Activated T-cell treated with anti-CD3 and anti-CD28 coated beads, Interleukin-2, amount 50 U/mL, for 1 hour (primary cell): ENCODE data around the gene DOC2A.

Experiments used
- DNase-seq: peaks from one replicate; pipeline ENCODE4 v3.0.0-alpha.2; 2020

The DOC2A gene

DNA sequence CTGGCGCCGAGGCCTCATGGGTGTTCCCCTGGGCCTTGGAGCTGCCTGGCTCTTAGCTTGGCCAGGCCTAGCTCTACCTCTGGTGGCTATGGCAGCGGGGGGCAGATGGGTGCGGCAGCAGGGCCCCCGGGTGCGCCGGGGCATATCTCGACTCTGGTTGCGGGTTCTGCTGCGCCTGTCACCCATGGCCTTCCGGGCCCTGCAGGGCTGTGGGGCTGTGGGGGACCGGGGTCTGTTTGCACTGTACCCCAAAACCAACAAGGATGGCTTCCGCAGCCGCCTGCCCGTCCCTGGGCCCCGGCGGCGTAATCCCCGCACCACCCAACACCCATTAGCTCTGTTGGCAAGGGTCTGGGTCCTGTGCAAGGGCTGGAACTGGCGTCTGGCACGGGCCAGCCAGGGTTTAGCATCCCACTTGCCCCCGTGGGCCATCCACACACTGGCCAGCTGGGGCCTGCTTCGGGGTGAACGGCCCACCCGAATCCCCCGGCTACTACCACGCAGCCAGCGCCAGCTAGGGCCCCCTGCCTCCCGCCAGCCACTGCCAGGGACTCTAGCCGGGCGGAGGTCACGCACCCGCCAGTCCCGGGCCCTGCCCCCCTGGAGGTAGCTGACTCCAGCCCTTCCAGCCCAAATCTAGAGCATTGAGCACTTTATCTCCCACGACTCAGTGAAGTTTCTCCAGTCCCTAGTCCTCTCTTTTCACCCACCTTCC, 23.3 kb downstream of the DOC2A start:
- DNase-seq: no peak

DNA sequence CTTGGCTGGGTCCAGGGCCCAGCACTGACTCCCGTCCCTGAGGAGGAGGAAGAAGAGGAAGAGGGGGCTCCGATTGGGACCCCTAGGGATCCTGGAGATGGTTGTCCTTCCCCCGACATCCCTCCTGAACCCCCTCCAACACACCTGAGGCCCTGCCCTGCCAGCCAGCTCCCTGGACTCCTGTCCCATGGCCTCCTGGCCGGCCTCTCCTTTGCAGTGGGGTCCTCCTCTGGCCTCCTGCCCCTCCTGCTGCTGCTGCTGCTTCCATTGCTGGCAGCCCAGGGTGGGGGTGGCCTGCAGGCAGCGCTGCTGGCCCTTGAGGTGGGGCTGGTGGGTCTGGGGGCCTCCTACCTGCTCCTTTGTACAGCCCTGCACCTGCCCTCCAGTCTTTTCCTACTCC, 23.9 kb downstream of the DOC2A start:
- DNase-seq: no peak

DNA sequence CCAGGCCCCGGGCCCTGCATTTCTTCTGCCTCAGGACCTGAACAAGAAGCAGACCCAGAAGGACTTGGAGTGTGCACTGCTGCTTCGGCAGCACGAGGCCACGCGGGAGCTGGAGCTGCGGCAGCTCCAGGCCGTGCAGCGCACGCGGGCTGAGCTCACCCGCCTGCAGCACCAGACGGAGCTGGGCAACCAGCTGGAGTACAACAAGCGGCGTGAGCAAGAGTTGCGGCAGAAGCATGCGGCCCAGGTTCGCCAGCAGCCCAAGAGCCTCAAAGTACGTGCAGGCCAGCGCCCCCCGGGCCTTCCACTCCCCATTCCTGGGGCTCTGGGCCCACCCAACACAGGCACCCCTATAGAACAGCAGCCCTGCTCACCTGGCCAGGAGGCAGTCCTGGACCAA, 24.6 kb downstream of the DOC2A start:
- DNase-seq: no peak

DNA sequence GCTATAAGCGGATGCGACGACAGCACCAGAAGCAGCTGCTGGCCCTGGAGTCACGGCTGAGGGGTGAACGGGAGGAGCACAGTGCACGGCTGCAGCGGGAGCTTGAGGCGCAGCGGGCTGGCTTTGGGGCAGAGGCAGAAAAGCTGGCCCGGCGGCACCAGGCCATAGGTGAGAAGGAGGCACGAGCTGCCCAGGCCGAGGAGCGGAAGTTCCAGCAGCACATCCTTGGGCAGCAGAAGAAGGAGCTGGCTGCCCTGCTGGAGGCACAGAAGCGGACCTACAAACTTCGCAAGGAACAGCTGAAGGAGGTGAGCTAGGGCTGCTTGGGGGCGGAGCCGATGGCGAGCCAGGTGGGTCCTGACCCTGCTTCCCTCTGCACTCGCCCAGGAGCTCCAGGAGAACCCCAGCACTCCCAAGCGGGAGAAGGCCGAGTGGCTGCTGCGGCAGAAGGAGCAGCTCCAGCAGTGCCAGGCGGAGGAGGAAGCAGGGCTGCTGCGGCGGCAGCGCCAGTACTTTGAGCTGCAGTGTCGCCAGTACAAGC, 25.5 kb downstream of the DOC2A start:
- no peak for DNase-seq

DNA sequence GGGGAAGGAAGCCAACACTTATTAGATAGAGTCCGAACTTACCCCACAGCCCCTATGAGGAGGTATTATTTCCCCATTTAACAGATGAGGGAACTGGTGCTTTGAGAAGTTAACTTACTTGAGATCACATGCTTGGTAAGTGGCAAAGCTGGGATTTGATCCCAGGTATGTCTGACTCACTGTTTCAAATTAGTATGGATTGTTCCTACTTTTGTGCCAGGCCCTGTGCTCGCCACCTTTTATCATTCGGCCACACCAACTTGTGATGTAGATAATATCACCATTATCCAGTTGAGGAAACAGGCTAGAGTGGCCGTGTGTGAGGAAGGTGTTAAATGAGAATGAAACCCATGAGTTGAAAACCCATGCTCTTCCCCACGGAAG, 26.1 kb downstream of the DOC2A start:
- DNase-seq: no peak

DNA sequence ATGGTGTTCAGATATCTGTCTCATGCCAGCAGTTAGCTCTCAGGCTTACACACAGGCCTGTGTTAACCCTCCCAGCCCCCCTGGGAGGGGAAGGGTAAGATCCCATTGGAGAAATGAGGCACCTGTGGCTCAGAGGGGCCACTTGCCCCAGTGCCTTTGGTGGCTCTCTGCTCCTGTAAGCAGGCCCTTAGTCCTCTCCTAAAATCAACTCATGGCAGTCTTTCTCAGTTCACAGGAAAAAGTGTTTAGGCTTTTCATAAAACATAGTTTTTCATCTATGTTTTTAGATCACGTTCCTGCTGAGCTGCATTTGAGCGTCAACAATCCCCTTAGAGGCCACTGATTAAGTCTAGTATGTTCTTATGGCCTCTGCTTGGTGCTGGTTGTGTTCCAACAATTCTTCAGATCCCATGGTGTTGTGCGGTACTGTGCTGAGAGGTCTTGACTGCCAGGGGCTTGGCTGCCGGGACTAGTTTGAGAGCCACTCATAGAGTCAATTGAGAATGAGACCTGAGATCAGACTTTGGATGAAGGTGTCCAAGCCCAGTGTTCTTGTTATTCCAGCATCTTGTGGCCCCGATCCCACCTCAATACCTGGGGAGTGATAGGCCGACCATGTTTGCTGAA, 26.6 kb downstream of the DOC2A start:
- no peak for DNase-seq

DNA sequence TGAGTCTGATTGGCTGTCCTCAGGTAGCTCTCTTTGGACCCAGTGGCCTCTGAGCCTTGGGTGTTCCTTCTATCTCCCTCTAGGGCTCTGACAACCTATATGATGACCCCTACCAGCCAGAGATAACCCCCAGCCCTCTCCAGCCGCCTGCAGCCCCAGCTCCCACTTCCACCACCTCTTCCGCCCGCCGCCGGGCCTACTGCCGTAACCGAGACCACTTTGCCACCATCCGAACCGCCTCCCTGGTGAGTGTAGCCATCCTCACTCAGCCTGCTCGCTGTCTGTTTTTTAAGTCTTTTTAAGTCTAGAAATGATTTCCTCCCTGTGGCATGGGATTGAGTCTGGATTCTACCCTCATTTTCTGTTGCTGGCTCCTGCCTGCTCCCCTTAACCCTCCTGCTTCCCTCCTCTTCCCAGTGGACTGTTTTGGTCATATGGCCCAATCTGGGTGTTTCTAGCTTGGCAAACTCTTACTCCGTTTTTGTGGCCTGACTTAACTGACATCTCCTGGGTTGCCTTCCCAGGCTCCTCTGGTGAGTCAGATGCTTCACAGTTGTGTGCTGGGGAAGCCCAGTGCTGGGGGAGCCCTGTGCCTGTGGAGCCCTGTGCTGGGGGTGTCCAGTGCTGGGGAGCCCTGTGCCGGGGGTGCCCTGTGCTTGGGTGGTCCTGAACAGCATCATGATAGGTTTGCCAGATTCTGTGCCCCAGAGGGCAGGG, 27.2 kb downstream of the DOC2A start:
- no peak for DNase-seq

DNA sequence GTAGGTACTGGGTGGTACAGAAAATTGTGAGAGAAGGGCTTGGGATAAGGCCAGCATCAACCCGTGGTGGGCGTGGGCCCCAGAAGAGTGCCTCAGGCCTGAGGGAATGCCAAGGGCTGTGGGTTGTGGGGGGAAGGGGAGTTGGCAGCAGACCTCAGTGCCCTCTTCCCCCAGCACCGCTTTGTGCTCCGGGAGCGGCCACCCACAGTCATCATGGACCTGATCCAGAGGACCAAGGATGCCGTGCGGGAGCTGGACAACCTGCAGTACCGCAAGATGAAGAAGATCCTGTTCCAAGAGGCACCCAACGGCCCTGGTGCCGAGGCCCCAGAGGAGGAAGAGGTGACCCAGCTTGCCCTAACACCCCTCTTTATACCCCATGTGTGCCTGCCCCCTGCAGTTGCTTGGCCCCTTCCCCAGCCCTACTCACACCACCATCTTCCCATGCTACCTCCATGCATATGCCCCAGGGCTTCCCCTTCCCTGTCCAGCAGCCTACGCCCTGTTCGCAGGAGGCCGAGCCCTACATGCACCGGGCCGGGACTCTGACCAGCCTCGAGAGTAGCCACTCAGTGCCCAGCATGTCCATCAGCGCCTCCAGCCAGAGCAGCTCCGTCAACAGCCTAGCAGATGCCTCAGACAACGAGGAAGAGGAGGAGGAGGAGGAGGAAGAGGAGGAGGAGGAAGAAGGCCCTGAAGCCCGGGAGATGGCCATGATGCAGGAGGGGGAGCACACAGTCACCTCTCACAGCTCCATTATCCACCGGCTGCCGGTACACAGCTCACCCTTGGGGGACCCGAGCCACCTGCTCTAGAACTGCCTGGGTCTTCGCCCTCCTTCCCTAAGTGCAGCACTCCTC, 28.0 kb downstream of the DOC2A start:
- no peak for DNase-seq

DNA sequence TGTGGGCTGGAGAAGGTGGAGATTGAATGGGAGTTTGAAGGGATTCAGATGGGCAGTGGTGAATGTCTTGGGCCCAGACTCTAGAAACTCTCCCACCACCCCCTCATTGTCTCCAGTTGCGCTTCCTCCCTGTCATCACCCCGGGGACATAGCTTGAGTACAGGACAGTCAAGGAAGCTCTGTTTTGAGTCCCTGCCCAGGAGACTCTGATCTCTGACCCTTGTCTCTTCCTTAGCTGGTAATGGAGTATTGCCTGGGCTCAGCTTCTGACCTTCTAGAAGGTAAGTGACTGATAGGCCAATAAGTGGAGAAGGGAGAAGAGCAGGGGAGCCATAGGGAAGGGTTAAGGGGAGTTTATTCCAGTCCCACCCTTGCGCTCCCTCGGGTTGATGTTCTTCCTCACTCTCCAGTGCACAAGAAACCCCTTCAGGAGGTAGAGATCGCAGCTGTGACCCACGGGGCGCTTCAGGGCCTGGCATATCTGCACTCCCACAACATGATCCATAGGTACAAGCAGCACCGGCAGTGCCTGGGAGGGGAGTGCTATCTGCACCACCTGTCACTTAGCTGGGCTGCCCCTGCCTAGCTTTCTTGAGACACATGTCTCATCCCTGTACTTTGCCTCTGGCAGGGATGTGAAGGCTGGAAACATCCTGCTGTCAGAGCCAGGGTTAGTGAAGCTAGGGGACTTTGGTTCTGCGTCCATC, 32.1 kb downstream of the DOC2A start:
- no peak for DNase-seq

DNA sequence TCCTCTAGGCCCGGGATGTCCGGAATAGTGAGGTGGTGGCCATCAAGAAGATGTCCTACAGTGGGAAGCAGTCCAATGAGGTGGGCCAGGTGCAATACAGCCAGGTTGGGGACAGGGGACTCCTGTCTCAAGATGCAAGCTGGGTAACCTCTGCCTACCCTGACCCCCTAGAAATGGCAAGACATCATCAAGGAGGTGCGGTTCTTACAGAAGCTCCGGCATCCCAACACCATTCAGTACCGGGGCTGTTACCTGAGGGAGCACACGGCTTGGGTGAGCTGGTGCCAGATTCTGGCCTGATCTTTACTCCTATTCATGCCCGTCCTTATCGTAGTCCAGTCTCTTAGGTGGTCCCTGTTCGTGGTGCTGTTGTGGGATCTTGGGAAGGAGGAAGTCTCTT, 32.7 kb downstream of the DOC2A start:
- DNase-seq: no peak

DNA sequence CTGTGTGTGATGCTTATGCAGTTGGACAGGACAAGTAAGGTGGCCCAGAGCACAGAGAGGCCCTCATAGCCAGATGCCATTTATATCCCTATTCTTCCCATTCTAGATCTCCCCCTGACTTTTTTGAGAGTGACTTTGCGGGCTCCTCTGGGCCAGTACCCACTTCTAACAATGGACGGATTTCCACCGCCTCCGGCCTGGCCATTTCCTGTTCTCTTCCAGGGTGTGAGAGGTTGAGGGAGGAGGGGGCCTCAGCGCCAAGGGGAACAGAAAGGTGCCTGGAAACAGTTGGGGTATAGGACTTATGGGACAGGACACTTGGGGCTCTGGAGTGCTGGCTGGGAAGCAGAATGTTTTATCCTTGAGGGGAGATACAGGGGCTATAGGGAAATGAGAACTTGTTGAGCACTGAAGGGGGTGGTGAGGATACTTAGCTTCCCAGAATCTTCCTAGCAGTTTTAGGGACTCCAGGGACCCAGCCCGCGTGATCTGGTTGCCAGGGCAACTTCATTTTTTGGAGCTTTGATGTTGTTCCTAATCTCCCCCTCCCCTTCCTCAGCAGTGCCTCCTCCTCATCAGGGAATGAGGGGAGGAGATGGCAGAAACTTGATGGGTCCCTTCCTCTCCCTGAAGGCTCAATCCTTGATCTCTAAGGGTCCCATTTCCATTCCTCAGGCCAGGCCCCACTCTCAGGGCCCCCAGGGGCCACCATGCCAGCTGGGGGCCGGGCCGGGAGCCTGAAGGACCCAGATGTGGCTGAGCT, 33.6 kb downstream of the DOC2A start:
- no peak for DNase-seq

DNA sequence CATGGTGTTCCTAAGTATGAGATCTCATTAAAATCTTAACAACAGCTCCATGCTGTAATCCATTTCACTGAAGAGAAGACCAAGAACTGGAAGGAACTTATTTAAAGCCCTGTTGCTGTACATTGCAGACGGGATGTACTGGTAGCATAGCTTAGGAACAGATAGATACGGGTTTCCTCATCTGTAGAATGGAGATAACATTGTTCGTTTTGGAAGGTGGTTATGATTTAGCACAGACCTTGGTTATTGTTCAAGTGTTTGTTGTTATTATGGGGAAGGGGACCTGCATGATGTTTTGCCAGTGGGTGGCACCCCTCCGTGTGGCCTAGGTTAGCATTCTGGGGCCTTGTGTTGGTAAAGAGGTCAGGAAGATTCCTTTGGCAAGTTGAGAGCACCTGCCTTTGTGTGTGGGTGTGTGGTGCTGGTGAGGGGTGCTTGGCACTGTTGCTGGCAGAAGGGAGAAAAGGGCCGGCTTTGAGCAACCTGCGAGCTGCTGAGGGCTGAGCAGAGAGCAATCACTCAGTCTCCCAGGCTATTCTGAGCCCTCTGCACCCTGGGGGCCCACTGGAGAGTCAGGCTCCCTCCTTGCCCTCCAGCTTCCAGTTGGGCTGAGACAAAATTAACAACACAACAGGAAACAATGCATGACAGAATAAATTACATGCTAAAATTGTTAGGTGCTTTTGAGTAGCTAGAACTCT, 34.9 kb downstream of the DOC2A start:
- DNase-seq: no peak

DNA sequence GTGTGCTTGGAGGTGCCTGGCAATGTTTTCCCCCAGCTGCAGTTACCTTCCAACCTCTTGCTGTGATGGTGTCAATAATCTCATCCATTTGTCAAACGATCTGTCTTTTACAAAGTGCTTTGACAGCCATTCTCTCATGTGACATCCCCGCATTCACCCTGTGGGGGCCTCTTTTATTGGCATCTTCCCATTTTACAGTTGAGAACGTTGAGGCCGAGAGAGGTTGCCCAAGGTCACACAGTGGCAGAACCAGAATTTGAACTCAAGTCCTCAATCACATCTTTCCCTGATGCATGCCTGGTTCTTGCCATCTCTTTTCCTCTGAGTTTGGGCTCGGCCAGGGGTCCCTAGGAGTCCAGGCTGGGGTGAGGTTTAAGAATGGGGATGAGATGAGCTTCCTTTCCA, 35.7 kb downstream of the DOC2A start:
- no peak for DNase-seq

DNA sequence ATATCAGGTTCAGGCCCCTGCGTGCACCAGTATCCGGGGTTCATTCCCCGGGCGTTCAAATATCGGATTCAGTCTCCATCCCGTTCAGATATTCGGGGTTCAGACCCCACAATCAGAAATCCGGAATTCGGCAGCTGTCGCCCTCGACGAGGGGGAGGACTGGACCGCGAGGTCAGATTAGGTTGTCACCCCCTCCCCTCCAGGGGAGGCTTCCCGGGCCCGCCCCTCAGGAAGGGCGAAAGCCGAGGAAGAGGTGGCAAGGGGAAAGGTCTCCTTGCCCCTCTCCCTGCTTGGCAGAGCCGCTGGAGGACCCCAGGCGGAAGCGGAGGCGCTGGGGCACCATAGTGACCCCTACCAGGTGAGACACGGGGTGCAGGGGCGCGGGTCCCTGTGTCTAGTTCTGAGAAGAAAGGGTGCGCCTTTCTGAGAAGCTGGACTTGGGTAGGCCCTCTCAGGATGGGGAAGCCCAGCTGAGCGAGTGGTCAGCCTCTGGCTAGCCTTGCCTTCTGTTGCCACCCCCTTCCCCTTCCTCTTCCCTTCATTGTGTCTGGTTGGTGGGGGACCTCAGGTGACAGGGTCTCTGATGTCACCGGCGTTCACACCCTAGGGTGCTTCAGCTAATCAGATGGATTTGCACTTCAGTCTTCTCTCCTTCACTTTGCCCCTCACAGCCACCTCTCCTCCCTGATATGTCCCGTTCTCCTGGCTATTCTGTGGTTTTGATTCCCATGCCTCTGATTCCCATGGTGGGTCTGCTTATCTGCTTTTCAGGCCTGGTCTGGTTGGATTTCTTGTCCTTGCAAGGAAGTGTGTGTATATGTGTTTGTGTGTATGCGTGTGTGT, 36.3 kb downstream of the DOC2A start:
- DNase-seq: peak; percentile 32

DNA sequence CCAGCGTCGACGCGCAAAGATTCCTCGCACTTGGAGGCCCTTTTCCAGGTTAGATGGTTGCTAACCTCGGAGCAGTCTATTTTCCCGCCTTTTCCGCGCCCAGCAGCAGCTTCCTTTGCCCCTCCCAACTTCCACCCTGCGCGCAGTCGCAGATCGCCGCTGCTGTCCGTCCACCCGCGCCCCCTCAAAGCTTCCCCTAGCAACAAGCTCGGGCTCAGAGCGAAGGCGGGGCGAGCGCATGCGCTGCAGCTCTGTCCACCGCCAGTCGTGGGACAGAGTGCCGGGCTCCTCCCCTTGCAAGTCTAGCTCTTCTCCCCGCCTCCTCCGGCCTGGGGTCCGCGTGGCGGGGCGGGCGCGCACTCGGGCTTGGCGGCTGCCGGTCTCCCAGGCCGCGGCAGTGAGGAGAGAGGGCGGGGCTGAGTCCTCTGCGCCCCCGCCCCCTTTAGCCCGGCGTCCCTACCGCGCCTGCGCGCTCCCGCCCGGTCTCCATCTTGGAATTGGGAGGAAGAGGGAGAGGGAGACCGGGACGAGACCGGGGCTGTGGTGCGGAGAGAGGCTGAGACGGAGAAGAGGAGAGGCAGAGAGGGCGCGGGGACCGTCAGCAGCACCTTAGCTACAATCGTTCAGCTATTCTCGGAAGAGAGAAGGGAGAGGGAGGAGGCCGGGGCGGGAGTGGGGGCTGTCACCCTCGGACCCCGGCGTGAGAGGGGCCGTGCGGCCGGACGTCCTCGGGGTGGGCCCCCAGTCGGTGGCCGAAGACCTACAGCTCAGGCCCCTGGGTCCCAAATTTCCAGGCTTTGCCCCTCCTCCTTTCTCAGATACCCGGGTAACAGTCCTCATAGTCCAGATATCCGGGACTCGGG, 37.2 kb downstream of the DOC2A start, which contains the start of gene TAOK2:
TAOK2 (plus strand) TSS at position 485 of the 863 bp plus-strand sequence. CDS start 3,905 bp downstream, outside the sequence.
- DNase-seq: peak; percentile 90

DNA sequence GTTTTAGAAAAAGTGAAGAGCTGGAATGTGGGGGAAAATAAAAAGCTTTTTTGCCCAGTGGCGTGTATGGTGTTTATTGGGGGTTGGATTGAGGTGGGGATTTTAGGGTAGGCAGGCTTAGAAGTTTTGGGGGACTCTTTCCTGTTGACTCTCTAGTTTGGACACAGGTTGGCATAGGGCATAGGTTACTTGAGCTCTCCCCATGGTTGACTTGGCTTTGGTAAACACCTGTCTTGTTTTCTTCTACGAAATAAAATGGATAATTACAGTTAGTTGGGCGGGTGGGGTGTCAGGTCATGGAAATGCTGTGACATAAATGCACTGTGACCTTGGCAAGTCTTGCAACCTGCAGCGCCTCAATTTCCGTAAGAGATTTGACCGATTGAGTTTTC, 37.8 kb downstream of the DOC2A start:
- no peak for DNase-seq

DNA sequence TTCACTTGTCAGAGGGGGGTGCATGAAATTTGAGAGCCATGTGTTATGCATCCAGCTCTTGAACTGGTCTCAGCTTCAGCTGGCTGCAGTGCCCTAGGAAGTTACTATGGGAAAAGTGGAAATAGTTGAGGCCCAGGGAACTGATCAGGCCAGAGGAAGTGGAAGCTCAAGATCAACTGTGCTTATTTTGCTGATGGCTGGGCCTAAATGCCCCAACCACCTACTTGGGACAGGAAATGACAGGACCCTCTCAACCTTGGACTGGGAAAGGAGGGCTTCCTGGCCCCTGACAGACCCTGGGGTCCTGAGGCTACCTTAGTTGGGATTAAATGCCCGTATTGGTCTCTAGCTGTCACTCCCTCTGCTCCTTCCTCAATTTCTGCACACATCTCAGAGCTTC, 38.3 kb downstream of the DOC2A start:
- no peak for DNase-seq

DNA sequence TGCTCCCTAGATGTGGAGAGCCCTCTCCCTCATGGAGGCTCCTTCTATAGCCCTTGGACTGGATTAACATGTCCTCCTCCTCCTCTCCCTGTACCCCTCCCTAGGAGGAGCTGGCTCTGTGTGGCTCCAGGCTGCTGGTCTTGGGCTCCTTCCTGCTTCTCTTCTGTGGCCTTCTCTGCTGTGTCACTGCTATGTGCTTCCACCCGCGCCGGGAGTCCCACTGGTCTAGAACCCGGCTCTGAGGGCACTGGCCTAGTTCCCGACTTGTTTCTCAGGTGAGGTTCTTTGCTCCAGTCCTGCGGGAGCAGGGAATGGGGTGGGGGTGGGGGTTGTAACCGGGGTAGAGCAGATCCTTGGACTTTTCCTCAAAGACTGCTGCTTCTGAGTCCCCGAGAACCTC, 39.5 kb downstream of the DOC2A start:
- DNase-seq: no peak

DNA sequence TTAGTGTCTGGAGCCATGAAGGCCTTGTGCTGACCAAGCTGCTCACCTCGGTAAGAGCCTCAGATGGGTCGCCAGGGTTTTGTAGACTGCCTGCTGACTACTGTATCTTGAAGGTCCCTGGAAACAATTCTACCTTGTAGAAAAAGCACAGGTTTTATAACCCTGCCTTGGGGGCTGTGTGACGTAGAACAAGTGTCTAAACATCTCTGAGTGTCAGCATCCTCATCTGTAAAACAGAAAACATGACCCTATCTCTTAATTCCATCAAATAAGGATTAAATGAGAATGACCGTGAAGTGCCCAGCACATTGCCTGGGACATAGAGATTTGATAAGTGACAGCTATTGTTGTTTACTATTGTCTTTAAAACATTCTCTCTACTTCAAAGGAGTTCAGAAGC, 42.6 kb downstream of the DOC2A start:
- no peak for DNase-seq
